Activated naive CD8-positive, alpha-beta T cell treated with anti-CD3 and anti-CD28 coated beads for 36 hours (primary cell): ENCODE data around the gene WBP2NL. TPM values are rescaled to one million over a fixed set of nuclear protein-coding genes. Genes with fewer than 3 reads are reported as not detected.

Experiments
- DNase-seq: peaks from one replicate; pipeline ENCODE4 v3.0.0; 2021
- H3K27ac Mint-ChIP-seq: one replicate; pipeline ENCODE4 v1.8.0; 2022; ENCODE audit warnings: mild to moderate bottlenecking, moderate library complexity, mixed read lengths
- H3K27me3 Mint-ChIP-seq: one replicate; pipeline ENCODE4 v1.8.0; 2022; ENCODE audit warnings: mild to moderate bottlenecking, mixed read lengths
- H3K36me3 Mint-ChIP-seq: one replicate; pipeline ENCODE4 v1.8.0; 2021; ENCODE audit warnings: mild to moderate bottlenecking, mixed read lengths
- H3K4me1 Mint-ChIP-seq: one replicate; pipeline ENCODE4 v1.8.0; 2021; ENCODE audit warnings: mixed read lengths
- H3K4me3 Mint-ChIP-seq: one replicate; pipeline ENCODE4 v1.8.0; 2022; ENCODE audit warnings: mild to moderate bottlenecking, moderate library complexity, mixed read lengths
- H3K9me3 Mint-ChIP-seq: one replicate; pipeline ENCODE4 v1.8.0; 2022; ENCODE audit warnings: mixed read lengths
- total RNA-seq, 2 experiments: library from RNA; stranded (reverse); gene quantifications; one replicate each; pipeline ENCODE4 v1.2.3, GENCODE V29; 2021

Gene WBP2NL
- total RNA-seq, 2 experiments from 2014 or later = 0.37 to 0.68 TPM

- Mint-ChIP-seq H3K36me3 (peaks cover 1% of the 10 kb centered on the region), H3K4me1 (peaks cover 10% of the 10 kb centered on the region), H3K9me3 (no peaks in the 10 kb centered on the region), H3K27ac (no peak overlapping the region), H3K4me3 (no peak overlapping the region), H3K27me3 (peaks cover 37% of the 10 kb centered on the region)
- no peak for DNase-seq
These were observed 27.2 kb upstream of the WBP2NL start for GRCh38 chr22:41971431-41971830.

GRCh38 chr22:41974691-41975290 lies 23.8 kb upstream of the WBP2NL start:
- Mint-ChIP-seq H3K27me3 (peaks cover 61% of the 10 kb centered on the region), H3K27ac (no peak overlapping the region), H3K4me3 (no peak overlapping the region), H3K9me3 (no peaks in the 10 kb centered on the region), H3K36me3 (peaks cover 1% of the 10 kb centered on the region), H3K4me1 (peaks cover 6% of the 10 kb centered on the region)
- DNase-seq = no peak

GRCh38 chr22:41975299-41976069 lies 23.1 kb upstream of the WBP2NL start:
- H3K4me3 Mint-ChIP-seq = peak overlapping the region; percentile 58
- peaks cover 6% of the 10 kb centered on the region for H3K4me1 Mint-ChIP-seq
- H3K27me3 Mint-ChIP-seq = peaks cover 61% of the 10 kb centered on the region
- DNase-seq = no peak
- no peaks in the 10 kb centered on the region for H3K9me3 Mint-ChIP-seq
- no peak overlapping the region for H3K27ac Mint-ChIP-seq
- peaks cover 1% of the 10 kb centered on the region for H3K36me3 Mint-ChIP-seq

GRCh38 chr22:41976070-41976901 lies 22.3 kb upstream of the WBP2NL start:
- H3K9me3 Mint-ChIP-seq = no peaks in the 10 kb centered on the region
- peak; percentile 59 for DNase-seq
- H3K27ac Mint-ChIP-seq = no peak overlapping the region
- peak overlapping the region; percentile 58 for H3K4me3 Mint-ChIP-seq
- H3K4me1 Mint-ChIP-seq = peaks cover 6% of the 10 kb centered on the region
- peaks cover 1% of the 10 kb centered on the region for H3K36me3 Mint-ChIP-seq
- peaks cover 61% of the 10 kb centered on the region for H3K27me3 Mint-ChIP-seq

GRCh38 chr22:41976961-41977566 lies 21.5 kb upstream of the WBP2NL start:
- Mint-ChIP-seq H3K4me3 (no peak overlapping the region), H3K27ac (no peak overlapping the region), H3K9me3 (no peaks in the 10 kb centered on the region), H3K36me3 (peaks cover 1% of the 10 kb centered on the region), H3K4me1 (peaks cover 6% of the 10 kb centered on the region), H3K27me3 (peaks cover 59% of the 10 kb centered on the region)
- DNase-seq = peak; percentile 8

- no peak overlapping the region for H3K27ac Mint-ChIP-seq
- H3K9me3 Mint-ChIP-seq = no peaks in the 10 kb centered on the region
- H3K4me1 Mint-ChIP-seq = peaks cover 6% of the 10 kb centered on the region
- peaks cover 1% of the 10 kb centered on the region for H3K36me3 Mint-ChIP-seq
- DNase-seq = no peak
- peaks cover 48% of the 10 kb centered on the region for H3K27me3 Mint-ChIP-seq
- H3K4me3 Mint-ChIP-seq = no peak overlapping the region
These were observed 19.9 kb upstream of the WBP2NL start for GRCh38 chr22:41978732-41979131.

- Mint-ChIP-seq H3K9me3 (no peaks in the 10 kb centered on the region), H3K4me3 (no peak overlapping the region), H3K36me3 (peaks cover 1% of the 10 kb centered on the region), H3K27me3 (peaks cover 41% of the 10 kb centered on the region), H3K4me1 (peaks cover 6% of the 10 kb centered on the region), H3K27ac (no peak overlapping the region)
- DNase-seq = no peak
These were observed 19.0 kb upstream of the WBP2NL start for GRCh38 chr22:41979423-41980250.

- Mint-ChIP-seq H3K27me3 (peaks cover 16% of the 10 kb centered on the region), H3K36me3 (no peaks in the 10 kb centered on the region), H3K27ac (no peak overlapping the region)
These were observed 15.7 kb upstream of the WBP2NL start for GRCh38 chr22:41982865-41983264.

GRCh38 chr22:41983513-41984405 lies 14.8 kb upstream of the WBP2NL start:
- Mint-ChIP-seq H3K27me3 (peaks cover 7% of the 10 kb centered on the region), H3K36me3 (no peaks in the 10 kb centered on the region), H3K27ac (no peak overlapping the region), H3K4me1 (no peaks in the 10 kb centered on the region), H3K4me3 (no peak overlapping the region), H3K9me3 (no peaks in the 10 kb centered on the region)
- DNase-seq = no peak

More at GRCh38 chr22:41982865-41983264, 15.7 kb upstream of the WBP2NL start:
- no peak for DNase-seq
- Mint-ChIP-seq H3K9me3 (no peaks in the 10 kb centered on the region), H3K4me3 (no peak overlapping the region), H3K4me1 (no peaks in the 10 kb centered on the region)

GRCh38 chr22:41987276-41987675 lies 11.3 kb upstream of the WBP2NL start:
- H3K4me1 Mint-ChIP-seq = no peaks in the 10 kb centered on the region
- no peaks in the 10 kb centered on the region for H3K36me3 Mint-ChIP-seq
- no peak overlapping the region for H3K4me3 Mint-ChIP-seq
- no peak overlapping the region for H3K27ac Mint-ChIP-seq
- no peak for DNase-seq
- H3K9me3 Mint-ChIP-seq = no peaks in the 10 kb centered on the region
- no peaks in the 10 kb centered on the region for H3K27me3 Mint-ChIP-seq

GRCh38 chr22:41989246-41989645 lies 9.3 kb upstream of the WBP2NL start:
- no peaks in the 10 kb centered on the region for H3K36me3 Mint-ChIP-seq
- no peaks in the 10 kb centered on the region for H3K9me3 Mint-ChIP-seq
- H3K27me3 Mint-ChIP-seq = no peaks in the 10 kb centered on the region
- no peaks in the 10 kb centered on the region for H3K4me1 Mint-ChIP-seq
- DNase-seq = no peak
- H3K27ac Mint-ChIP-seq = no peak overlapping the region
- H3K4me3 Mint-ChIP-seq = no peak overlapping the region

- H3K9me3 Mint-ChIP-seq = no peaks in the 10 kb centered on the region
- H3K4me1 Mint-ChIP-seq = no peaks in the 10 kb centered on the region
- no peaks in the 10 kb centered on the region for H3K36me3 Mint-ChIP-seq
- H3K27ac Mint-ChIP-seq = no peak overlapping the region
- no peak overlapping the region for H3K4me3 Mint-ChIP-seq
- H3K27me3 Mint-ChIP-seq = no peaks in the 10 kb centered on the region
- DNase-seq = no peak
These were observed 7.5 kb upstream of the WBP2NL start for GRCh38 chr22:41991111-41991510.

- Mint-ChIP-seq H3K4me3 (no peak overlapping the region), H3K36me3 (no peaks in the 10 kb centered on the region), H3K27me3 (no peaks in the 10 kb centered on the region), H3K4me1 (no peaks in the 10 kb centered on the region), H3K27ac (no peak overlapping the region), H3K9me3 (no peaks in the 10 kb centered on the region)
- DNase-seq = no peak
These were observed 6.1 kb upstream of the WBP2NL start for GRCh38 chr22:41992496-41992895.
